ENCODE results near the gene USP49. TPM values are rescaled to one million over a fixed set of nuclear protein-coding genes. Genes with fewer than 3 reads are reported as not detected.
"Not testable (repeated sequence)": the region's sequence is repeated elsewhere in the genome, so short reads cannot be mapped to it uniquely, and the experiment has no call there.

The USP49 gene
- polyA plus RNA-seq, 1 of the 3 experiments (the other 2 are of a cell fraction), result 2.4 TPM

- no peak for TF ChIP-seq YY1 (IDR thresholded peaks at IDR 0.05; ENCODE audit: low read depth)
Measured at GRCh38 chr6:41895300-41896233, at the start of gene USP49 (continued).

DNA sequence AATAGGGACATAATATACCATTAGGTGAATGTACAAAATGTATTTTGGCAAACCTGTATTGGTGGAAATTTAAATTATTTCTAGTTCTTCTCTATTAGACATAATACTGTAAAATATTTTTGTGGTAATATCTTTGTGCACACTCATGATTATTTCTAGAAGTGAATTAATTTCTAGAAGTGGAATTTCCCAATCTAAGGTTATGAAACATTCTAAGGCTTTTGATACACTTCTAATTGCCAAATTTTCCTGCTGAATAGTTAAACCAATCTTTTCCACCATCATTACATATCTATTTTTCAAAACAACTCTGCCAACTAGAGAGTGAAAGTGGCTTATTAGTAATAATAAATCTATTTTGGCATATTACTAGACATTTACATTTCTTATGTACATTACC lies 48.3 kb upstream of the USP49 start:
- no peak overlapping the region for H3K27ac ChIP-seq (ENCODE audit: low read depth in 2 of 2, low read length in 1 of 2)
- H3K36me3 ChIP-seq (replicated peaks in 1 of 2; ENCODE audit: control insufficient read depth in 1 of 2, insufficient read depth in 2 of 2, low read length in 1 of 2), result no peaks in the 10 kb centered on the region
- H4K20me1 ChIP-seq (ENCODE audit: insufficient read depth), result no peaks in the 10 kb centered on the region
- H3K4me3 ChIP-seq (ENCODE audit: low read depth in 2 of 2, low read length in 1 of 2), result no peak overlapping the region
- no peak overlapping the region for H3K4me2 ChIP-seq
- H3K9me2 ChIP-seq, result no peaks in the 10 kb centered on the region
- no peak overlapping the region for H3K9ac ChIP-seq
- peaks cover 19% of the 10 kb centered on the region for H3F3A ChIP-seq (replicated peaks; ENCODE audit: insufficient read depth)
- H3K9me3 ChIP-seq, result no peaks in the 10 kb centered on the region
- H3K4me1 ChIP-seq (ENCODE audit: control insufficient read depth in 1 of 2, insufficient read depth in 2 of 2, low read depth in 1 of 2, low read length in 1 of 2), result peaks cover 15 to 23% of the 10 kb centered on the region in 2 experiments; a peak in 3 of 4 replicates
- no peak overlapping the region for H2AFZ ChIP-seq (ENCODE audit: low read depth)
- ChIA-PET CTCF (interaction anchor here (1.1 to 10.3 kb wide), 4 partner anchors 22 to 156 kb away, joined by 3 to 96 read pairs (median 6); partner anchors contain the start of genes BYSL, MED20 and TOMM6), POLR2A (no interaction called here)
- no peaks in the 10 kb centered on the region for H3K27me3 ChIP-seq (ENCODE audit: insufficient read depth)
- no peak for DNase-seq
- H3K79me2 ChIP-seq (ENCODE audit: insufficient read depth), result peaks cover 30% of the 10 kb centered on the region
- TF ChIP-seq PBX3 (IDR thresholded peaks at IDR 0.05), result no peak
- TF ChIP-seq SMC3 (IDR thresholded peaks at IDR 0.05; ENCODE audit: low read depth, low read length), result no peak

GRCh38 chr6:41942882-41943281 lies 47.7 kb upstream of the USP49 start:
- POLR2A ChIA-PET; H4K20me1 ChIP-seq (ENCODE audit: insufficient read depth); H3K9me3 ChIP-seq; H2AFZ ChIP-seq (ENCODE audit: low read depth); H3K36me3 ChIP-seq (replicated peaks in 1 of 2; ENCODE audit: control insufficient read depth in 1 of 2, insufficient read depth in 2 of 2, low read length in 1 of 2); H3K9me2 ChIP-seq; H3K4me2 ChIP-seq; H3K4me3 ChIP-seq (ENCODE audit: low read depth in 2 of 2, low read length in 1 of 2); DNase-seq; H3K27me3 ChIP-seq (ENCODE audit: insufficient read depth); H3K9ac ChIP-seq: not testable (repeated sequence)
- CTCF ChIA-PET, result interaction anchor here (1.9 to 10.3 kb wide), 4 partner anchors 22 to 156 kb away, joined by 5 to 96 read pairs (median 16); partner anchors contain the start of genes BYSL, MED20 and TOMM6
- Histone ChIP-seq H3F3A (replicated peaks; ENCODE audit: insufficient read depth) (peaks cover 19% of the 10 kb centered on the region), H3K79me2 (ENCODE audit: insufficient read depth) (peaks cover 36% of the 10 kb centered on the region), H3K27ac (ENCODE audit: low read depth in 2 of 2, low read length in 1 of 2) (0 out of 4 replicates have a peak overlapping the region, but pooled peaks of 1 of the 2 experiments have one; percentile 69), H3K4me1 (ENCODE audit: control insufficient read depth in 1 of 2, insufficient read depth in 2 of 2, low read depth in 1 of 2, low read length in 1 of 2) (peaks cover 15 to 23% of the 10 kb centered on the region in 2 experiments; a peak in 3 of 4 replicates)
- 96% methylated on average over 14 of the region's 14 CpGs for WGBS (ENCODE audit: low lambda C conversion rate)

GRCh38 chr6:41942067-41942851 lies 47.1 kb upstream of the USP49 start:
- CTCF ChIA-PET, result interaction anchor here (0.5 to 10.3 kb wide), 6 partner anchors 21 to 490 kb away, joined by 3 to 96 read pairs (median 6); partner anchors contain the start of genes BYSL, MED20 and TOMM6
- Histone ChIP-seq H3F3A (replicated peaks; ENCODE audit: insufficient read depth) (peaks cover 19% of the 10 kb centered on the region), H3K27ac (ENCODE audit: low read depth in 2 of 2, low read length in 1 of 2) (peak overlapping the region; percentile 69 to 78), H3K4me1 (ENCODE audit: control insufficient read depth in 1 of 2, insufficient read depth in 2 of 2, low read depth in 1 of 2, low read length in 1 of 2) (peaks cover 15 to 23% of the 10 kb centered on the region in 2 experiments; a peak in 3 of 4 replicates), H3K9me3 (no peaks in the 10 kb centered on the region), H3K4me2 (peak overlapping the region; percentile 65), H3K9ac (peak overlapping the region; percentile 21), H3K4me3 (ENCODE audit: low read depth in 2 of 2, low read length in 1 of 2) (peak overlapping the region; percentile 49 to 92), H3K9me2 (no peaks in the 10 kb centered on the region), H3K27me3 (ENCODE audit: insufficient read depth) (no peaks in the 10 kb centered on the region), H2AFZ (ENCODE audit: low read depth) (peak overlapping the region; percentile 54), H4K20me1 (ENCODE audit: insufficient read depth) (no peaks in the 10 kb centered on the region), H3K79me2 (ENCODE audit: insufficient read depth) (peaks cover 41% of the 10 kb centered on the region), H3K36me3 (replicated peaks in 1 of 2; ENCODE audit: control insufficient read depth in 1 of 2, insufficient read depth in 2 of 2, low read length in 1 of 2) (no peaks in the 10 kb centered on the region)
- no peak for DNase-seq
- POLR2A ChIA-PET, result interaction anchor here (0.6 kb wide), 1 partner anchor 275 kb away, joined by 3 read pairs; no protein-coding TSS in a partner anchor
- 48% methylated on average over 20 of the region's 20 CpGs for WGBS (ENCODE audit: low lambda C conversion rate)
- TF ChIP-seq FOXM1 (IDR thresholded peaks at IDR 0.05; ENCODE audit: low read depth), result no peak
- 0 out of 2 replicates have a peak, but pooled peaks have one; percentile 45 for TF ChIP-seq FOSL2 (IDR thresholded peaks at IDR 0.05; ENCODE audit: borderline replicate concordance, low read depth)
- peak; percentile 16; the same call in 1 of the 2 replicates for TF ChIP-seq JUND (IDR thresholded peaks at IDR 0.05)
- TF ChIP-seq, protein P1, sequence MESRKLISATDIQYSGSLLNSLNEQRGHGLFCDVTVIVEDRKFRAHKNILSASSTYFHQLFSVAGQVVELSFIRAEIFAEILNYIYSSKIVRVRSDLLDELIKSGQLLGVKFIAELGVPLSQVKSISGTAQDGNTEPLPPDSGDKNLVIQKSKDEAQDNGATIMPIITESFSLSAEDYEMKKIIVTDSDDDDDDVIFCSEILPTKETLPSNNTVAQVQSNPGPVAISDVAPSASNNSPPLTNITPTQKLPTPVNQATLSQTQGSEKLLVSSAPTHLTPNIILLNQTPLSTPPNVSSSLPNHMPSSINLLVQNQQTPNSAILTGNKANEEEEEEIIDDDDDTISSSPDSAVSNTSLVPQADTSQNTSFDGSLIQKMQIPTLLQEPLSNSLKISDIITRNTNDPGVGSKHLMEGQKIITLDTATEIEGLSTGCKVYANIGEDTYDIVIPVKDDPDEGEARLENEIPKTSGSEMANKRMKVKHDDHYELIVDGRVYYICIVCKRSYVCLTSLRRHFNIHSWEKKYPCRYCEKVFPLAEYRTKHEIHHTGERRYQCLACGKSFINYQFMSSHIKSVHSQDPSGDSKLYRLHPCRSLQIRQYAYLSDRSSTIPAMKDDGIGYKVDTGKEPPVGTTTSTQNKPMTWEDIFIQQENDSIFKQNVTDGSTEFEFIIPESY (IDR thresholded peaks at IDR 0.05; ENCODE audit: borderline replicate concordance, low read depth), result no peak
- no peak for TF ChIP-seq GATA2 (CRISPR knock-in tag; IDR thresholded peaks at IDR 0.05)
- no peak for TF ChIP-seq TEAD4 (IDR thresholded peaks at IDR 0.05; ENCODE audit: borderline replicate concordance, insufficient read depth)
